GM21529 (cell line): ENCODE data around the gene ZNF774.
"Not testable (repeated sequence)": the region's sequence is repeated elsewhere in the genome, so short reads cannot be mapped to it uniquely, and the experiment has no call there.

ENCODE experiments used
- ATAC-seq: cut with Tn5 transposase; IDR thresholded peaks from one replicate; pipeline ENCODE4 v1.9.1; 2021; ENCODE audit not compliant: unreplicated experiment

ZNF774 gene

GRCh38 chr15:90388462-90389380 lies 36.6 kb downstream of the ZNF774 start:
- ATAC-seq: peak; percentile 54

- ATAC-seq: no peak
Measured at GRCh38 chr15:90389513-90389912, 37.4 kb downstream of the ZNF774 start.

GRCh38 chr15:90393040-90393439 lies 41.0 kb downstream of the ZNF774 start:
- no peak for ATAC-seq

- ATAC-seq: no peak
Measured at GRCh38 chr15:90394074-90394473, 42.0 kb downstream of the ZNF774 start.

GRCh38 chr15:90394748-90395442 lies 42.8 kb downstream of the ZNF774 start:
- ATAC-seq: no peak

- no peak for ATAC-seq
Measured at GRCh38 chr15:90396321-90396720, 44.2 kb downstream of the ZNF774 start.

DNA sequence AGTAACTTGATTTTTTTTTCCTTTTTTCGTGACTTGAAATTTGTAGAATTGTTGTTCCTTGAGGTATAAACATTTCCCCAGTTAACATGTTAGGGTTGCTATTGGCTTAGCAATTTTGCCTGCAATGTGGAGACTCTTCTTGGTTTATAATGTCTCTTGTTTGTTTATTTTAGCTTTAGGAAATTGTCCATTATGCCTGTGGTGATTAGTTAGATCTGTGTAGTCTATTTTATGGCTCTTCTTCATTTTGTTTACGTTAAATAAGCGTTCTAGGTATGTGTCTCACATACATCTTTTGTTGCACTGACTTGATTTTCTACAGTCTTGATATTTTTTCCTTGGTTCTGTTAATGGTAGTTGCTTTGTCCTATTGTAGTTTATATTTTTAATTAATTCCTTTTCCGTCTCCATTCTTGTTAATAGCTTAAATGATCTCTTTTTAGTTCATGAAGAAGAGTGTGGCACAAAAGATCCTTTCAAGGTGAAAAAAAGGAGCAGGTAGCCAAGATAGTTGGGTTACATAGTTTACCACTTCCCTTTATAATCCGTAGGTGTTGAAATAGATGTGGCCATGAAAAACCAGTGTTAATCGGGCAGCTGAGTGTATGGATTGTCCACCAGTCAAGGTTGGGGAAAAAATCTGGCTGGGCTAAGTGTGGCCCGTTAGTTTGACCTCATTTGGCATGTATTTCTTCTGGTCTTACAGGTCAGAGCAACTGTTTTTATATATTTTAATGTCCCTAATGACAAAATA lies 48.1 kb downstream of the ZNF774 start:
- ATAC-seq: peak; percentile 2

- ATAC-seq: peak; percentile 99
Measured at GRCh38 chr15:90400759-90401314, 48.8 kb downstream of the ZNF774 start.

GRCh38 chr15:90401495-90401894 lies 49.4 kb downstream of the ZNF774 start:
- ATAC-seq: no peak

DNA sequence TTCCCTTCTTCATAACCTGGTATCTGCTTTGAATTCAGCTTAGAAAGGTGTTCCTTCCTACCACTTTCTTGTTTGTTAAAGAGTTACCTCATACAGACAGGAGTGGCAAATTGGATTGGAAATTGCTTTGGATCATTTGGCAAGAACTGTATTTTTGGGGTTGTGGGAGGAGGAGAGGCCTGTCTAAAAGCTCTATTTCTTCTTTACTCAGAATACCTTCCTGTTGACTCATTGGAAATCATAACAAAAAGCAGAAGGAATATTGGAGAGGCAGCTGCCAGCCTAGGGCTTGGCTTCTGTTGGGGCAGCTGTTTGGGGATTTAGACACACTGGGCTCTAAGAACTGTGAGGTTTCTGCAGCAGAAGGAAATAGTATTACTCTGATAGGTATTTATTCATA lies 50.1 kb downstream of the ZNF774 start:
- no peak for ATAC-seq

- no peak for ATAC-seq
Measured at GRCh38 chr15:90402767-90403166, 50.7 kb downstream of the ZNF774 start.

DNA sequence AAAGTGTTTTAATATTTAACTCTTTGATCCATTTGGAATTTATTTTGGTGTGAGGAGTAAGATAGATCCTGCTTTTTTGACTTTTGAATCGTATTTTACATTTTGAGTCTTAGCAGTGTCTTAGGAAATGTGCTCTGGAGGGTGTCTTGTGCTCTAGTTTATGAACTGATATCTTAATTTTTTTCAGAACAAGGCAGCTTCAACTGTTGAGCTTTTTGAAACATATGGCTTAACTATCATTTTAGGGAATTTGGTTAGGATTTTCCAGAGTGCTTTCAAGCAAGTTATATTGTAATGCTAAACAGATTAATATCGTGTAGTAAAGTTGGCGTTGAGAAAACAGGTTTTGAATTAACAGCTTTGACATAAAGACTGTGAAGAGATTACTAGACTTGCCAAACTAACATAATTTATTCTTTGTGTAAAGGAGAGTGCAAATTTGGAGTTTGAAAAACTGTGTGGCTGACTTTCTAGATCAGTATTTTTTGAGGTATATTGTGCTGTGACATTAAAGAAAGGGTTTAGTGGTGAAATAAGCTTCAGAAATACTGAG lies 53.0 kb downstream of the ZNF774 start:
- no peak for ATAC-seq

- no peak for ATAC-seq
Measured at GRCh38 chr15:90407336-90407735, 55.3 kb downstream of the ZNF774 start.

GRCh38 chr15:90407871-90408317 lies 55.8 kb downstream of the ZNF774 start:
- ATAC-seq: no peak

- no peak for ATAC-seq
Measured at GRCh38 chr15:90408657-90409056, 56.6 kb downstream of the ZNF774 start.

DNA sequence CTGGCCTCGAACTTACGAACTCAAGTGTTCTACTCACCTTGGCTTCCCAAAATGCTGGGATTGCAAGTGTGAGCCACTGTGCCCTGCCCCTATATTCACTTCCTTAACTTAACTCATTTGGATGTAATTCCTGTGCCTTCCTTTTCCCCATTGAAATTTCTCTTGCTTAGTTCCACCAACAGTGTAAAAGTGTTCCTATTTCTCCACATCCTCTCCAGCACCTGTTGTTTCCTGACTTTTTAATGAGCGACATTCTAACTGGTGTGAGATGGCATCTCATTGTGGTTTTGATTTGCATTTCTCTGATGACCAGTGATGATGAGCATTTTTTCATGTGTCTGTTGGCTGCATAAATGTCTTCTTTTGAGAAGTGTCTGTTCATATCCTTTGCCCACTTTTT lies 57.5 kb downstream of the ZNF774 start:
- ATAC-seq: not testable (repeated sequence)

DNA sequence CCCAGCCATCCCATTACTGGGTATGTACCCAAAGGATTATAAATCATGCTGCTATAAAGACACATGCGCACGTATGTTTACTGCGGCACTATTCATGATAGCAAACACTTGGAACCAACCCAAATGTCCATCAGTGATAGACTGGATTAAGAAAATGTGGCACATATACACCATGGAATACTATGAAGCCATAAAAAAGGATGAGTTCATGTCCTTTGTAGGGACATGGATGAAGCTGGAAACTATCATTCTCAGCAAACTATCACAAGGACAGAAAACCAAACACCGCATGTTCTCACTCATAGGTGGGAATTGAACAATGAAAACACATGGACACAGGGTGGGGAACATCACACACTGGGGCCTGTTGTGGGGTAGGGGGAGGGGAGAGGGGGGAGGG lies 58.2 kb downstream of the ZNF774 start:
- ATAC-seq: not testable (repeated sequence)

GRCh38 chr15:90411176-90411575 lies 59.1 kb downstream of the ZNF774 start:
- no peak for ATAC-seq
